Measurements from ENCODE around the gene C19orf67. TPM values are rescaled to one million over a fixed set of nuclear protein-coding genes. Genes with fewer than 3 reads are reported as not detected.

The C19orf67 gene
- total RNA-seq, 1 experiment from 2014 or later: not detected

Other genes with a start within 250 kb of the C19orf67 start
- 0.50 TPM in 1 of 2 replicates, not detected in the other for gene NANOS3, start 208.6 kb downstream of the C19orf67 start, total RNA-seq (2014; rRNA removed; shearing (Covaris generic))
- 0.21 TPM in 1 of 2 replicates, not detected in the other for gene BRME1, start 179.7 kb downstream of the C19orf67 start, total RNA-seq (2014; rRNA removed; shearing (Covaris generic))
- gene CC2D1A, start 179.6 kb downstream of the C19orf67 start, total RNA-seq (2014; rRNA removed; shearing (Covaris generic)): 12.3 and 18.3 TPM in 2 replicates
- 0.53 TPM in 1 of 2 replicates, not detected in the other for gene PODNL1, start 147.4 kb downstream of the C19orf67 start, total RNA-seq (2014; rRNA removed; shearing (Covaris generic))
- gene DCAF15, start 133.3 kb downstream of the C19orf67 start, total RNA-seq (2014; rRNA removed; shearing (Covaris generic)): 28.2 and 29.1 TPM in 2 replicates
- gene RFX1, start 79.5 kb downstream of the C19orf67 start, total RNA-seq (2014; rRNA removed; shearing (Covaris generic)): 2.6 and 3.6 TPM in 2 replicates
- not detected in 2 replicates for gene RLN3, start 57.6 kb downstream of the C19orf67 start, total RNA-seq (2014; rRNA removed; shearing (Covaris generic))
- 2.0 and 4.0 TPM in 2 replicates for gene IL27RA, start 54.0 kb downstream of the C19orf67 start, total RNA-seq (2014; rRNA removed; shearing (Covaris generic))
- gene PALM3, start 23.7 kb downstream of the C19orf67 start, total RNA-seq (2014; rRNA removed; shearing (Covaris generic)): not detected in 2 replicates
- gene MISP3, start 13.0 kb downstream of the C19orf67 start, total RNA-seq (2014; rRNA removed; shearing (Covaris generic)): 0.34 TPM in 1 of 2 replicates, not detected in the other
- gene SAMD1, start 5.0 kb upstream of the C19orf67 start, total RNA-seq (2014; rRNA removed; shearing (Covaris generic)): 64.1 and 130 TPM in 2 replicates
- gene PRKACA, start 32.0 kb upstream of the C19orf67 start, total RNA-seq (2014; rRNA removed; shearing (Covaris generic)): 18.2 and 48.9 TPM in 2 replicates
- 87.5 and 91.2 TPM in 2 replicates for gene ASF1B, start 50.8 kb upstream of the C19orf67 start, total RNA-seq (2014; rRNA removed; shearing (Covaris generic))
- 4.9 and 22.4 TPM in 2 replicates for gene ADGRL1, start 120.4 kb upstream of the C19orf67 start, total RNA-seq (2014; rRNA removed; shearing (Covaris generic))

Data from SJSA1 (cell line).